IgD-negative memory B cell (primary cell): ENCODE results near the gene BSPRY. TPM values are rescaled to one million over a fixed set of nuclear protein-coding genes. Genes with fewer than 3 reads are reported as not detected.
"Not testable (repeated sequence)": the region's sequence is repeated elsewhere in the genome, so short reads cannot be mapped to it uniquely, and the experiment has no call there.

Experiments used
- H3K27ac Mint-ChIP-seq, 3 donors: one replicate each; pipeline ENCODE4 v1.8.0; 2020 to 2022; ENCODE audit warnings: mild to moderate bottlenecking in 3 of 3, mixed read lengths in 3 of 3, moderate library complexity in 1 of 3
- H3K27me3 Mint-ChIP-seq: one replicate; pipeline ENCODE4 v1.8.0; 2021; ENCODE audit warnings: mixed read lengths
- H3K36me3 Mint-ChIP-seq: one replicate; pipeline ENCODE4 v1.8.0; 2020; ENCODE audit warnings: mild to moderate bottlenecking, mixed read lengths
- H3K4me1 Mint-ChIP-seq, 3 donors: one replicate each; pipeline ENCODE4 v1.8.0; 2020 to 2022; ENCODE audit warnings: mixed read lengths in 3 of 3, mild to moderate bottlenecking in 1 of 3
- H3K4me3 Mint-ChIP-seq, 4 donors: one replicate each; pipeline ENCODE4 v1.8.0; 2020 to 2022; ENCODE audit warnings: mild to moderate bottlenecking in 4 of 4, mixed read lengths in 4 of 4, moderate library complexity in 3 of 4
- H3K9me3 Mint-ChIP-seq, 3 donors: one replicate each; pipeline ENCODE4 v1.8.0; 2020 to 2021; ENCODE audit warnings: mixed read lengths in 3 of 3, mild to moderate bottlenecking in 1 of 3
- polyA plus RNA-seq: library from polyadenylated mRNA; unstranded; fragments of 300-500 nt; fragmentation: Illumina TruSeq; gene quantifications from one replicate; pipeline ENCODE4 v1.2.3, GENCODE V29; 2021

Gene BSPRY
- polyA plus RNA-seq, 1 donor from 2014 or later: 1.3 TPM

- peak overlapping the region in 1 of 3 donors; percentile 15 for H3K27ac Mint-ChIP-seq
- H3K9me3 Mint-ChIP-seq: no peaks in the 10 kb centered on the region
- no peak overlapping the region for H3K4me3 Mint-ChIP-seq
- peaks cover 9 to 11% (median 10%) of the 10 kb centered on the region in 3 donors for H3K4me1 Mint-ChIP-seq
- H3K36me3 Mint-ChIP-seq: no peaks in the 10 kb centered on the region
- H3K27me3 Mint-ChIP-seq: no peaks in the 10 kb centered on the region
Measured at GRCh38 chr9:113372059-113372458, 22.7 kb downstream of the BSPRY start.

GRCh38 chr9:113373256-113373655 is 23.9 kb downstream of the BSPRY start:
- H3K9me3 Mint-ChIP-seq: no peaks in the 10 kb centered on the region
- peak overlapping the region in 1 of 4 donors; percentile 32 for H3K4me3 Mint-ChIP-seq
- no peaks in the 10 kb centered on the region for H3K36me3 Mint-ChIP-seq
- H3K4me1 Mint-ChIP-seq: peaks cover 9 to 11% (median 10%) of the 10 kb centered on the region in 3 donors
- H3K27ac Mint-ChIP-seq: no peak overlapping the region
- no peaks in the 10 kb centered on the region for H3K27me3 Mint-ChIP-seq

- H3K36me3 Mint-ChIP-seq: no peaks in the 10 kb centered on the region
- no peaks in the 10 kb centered on the region for H3K27me3 Mint-ChIP-seq
- H3K4me3 Mint-ChIP-seq: peak overlapping the region in 1 of 4 donors; percentile 91
- H3K27ac Mint-ChIP-seq: no peak overlapping the region
- peaks cover 9 to 11% (median 10%) of the 10 kb centered on the region in 3 donors for H3K4me1 Mint-ChIP-seq
- no peaks in the 10 kb centered on the region for H3K9me3 Mint-ChIP-seq
Measured at GRCh38 chr9:113373676-113374392, 24.5 kb downstream of the BSPRY start.

GRCh38 chr9:113375057-113376023 is 26.0 kb downstream of the BSPRY start:
- Mint-ChIP-seq H3K36me3 (no peaks in the 10 kb centered on the region), H3K9me3 (no peaks in the 10 kb centered on the region), H3K27me3 (no peaks in the 10 kb centered on the region), H3K4me3 (peak overlapping the region; percentile 86 to 95 (median 92)), H3K27ac (peak overlapping the region; percentile 34 to 89 (median 72)), H3K4me1 (peaks cover 9 to 15% (median 10%) of the 10 kb centered on the region in 3 donors)

GRCh38 chr9:113376634-113377567 is 27.6 kb downstream of the BSPRY start, which contains the start of gene HDHD3:
TSS of gene HDHD3 (minus strand) at chr9:113376986. CDS start at chr9:113374354, 2,632 bp downstream.
- Mint-ChIP-seq H3K4me1 (peaks cover 14 to 21% (median 16%) of the 10 kb centered on the region in 3 donors), H3K9me3 (no peaks in the 10 kb centered on the region), H3K36me3 (no peaks in the 10 kb centered on the region), H3K4me3 (peak within 1 kb of the TSS; percentile 86 to 97 (median 93)), H3K27me3 (no peaks in the 10 kb centered on the region), H3K27ac (peak within 1 kb of the TSS; percentile 72 to 89 (median 83))

- not testable (repeated sequence) for H3K9me3 Mint-ChIP-seq, H3K36me3 Mint-ChIP-seq, H3K27me3 Mint-ChIP-seq
- Mint-ChIP-seq H3K4me1 (peaks cover 10 to 24% (median 18%) of the 10 kb centered on the region in 3 donors), H3K27ac (peak overlapping the region in 2 of 3 donors; percentile 22 to 34), H3K4me3 (peak overlapping the region; percentile 26 to 80 (median 53))
Measured at GRCh38 chr9:113379094-113379828, 29.9 kb downstream of the BSPRY start.

- H3K9me3 Mint-ChIP-seq, H3K27me3 Mint-ChIP-seq, H3K36me3 Mint-ChIP-seq: not testable (repeated sequence)
- Mint-ChIP-seq H3K4me3 (peak overlapping the region in 1 of 4 donors; percentile 50), H3K4me1 (peaks cover 10 to 20% (median 18%) of the 10 kb centered on the region in 3 donors), H3K27ac (peak overlapping the region in 2 of 3 donors; percentile 22 to 93)
Measured at GRCh38 chr9:113379829-113380210, 30.5 kb downstream of the BSPRY start.

GRCh38 chr9:113380869-113381378 is 31.6 kb downstream of the BSPRY start:
- H3K27ac Mint-ChIP-seq: peak overlapping the region; percentile 25 to 93 (median 54)
- no peaks in the 10 kb centered on the region for H3K27me3 Mint-ChIP-seq
- H3K9me3 Mint-ChIP-seq: no peaks in the 10 kb centered on the region
- H3K4me1 Mint-ChIP-seq: peaks cover 5 to 15% (median 9%) of the 10 kb centered on the region in 3 donors
- peak overlapping the region in 3 of 4 donors; percentile 43 to 51 (median 46) for H3K4me3 Mint-ChIP-seq
- peaks cover 4% of the 10 kb centered on the region for H3K36me3 Mint-ChIP-seq

GRCh38 chr9:113381441-113381840 is 32.1 kb downstream of the BSPRY start:
- Mint-ChIP-seq H3K27ac (peak overlapping the region in 1 of 3 donors; percentile 93), H3K4me1 (peaks cover 5 to 15% (median 9%) of the 10 kb centered on the region in 3 donors), H3K4me3 (peak overlapping the region in 1 of 4 donors; percentile 39)
- not testable (repeated sequence) for H3K36me3 Mint-ChIP-seq, H3K9me3 Mint-ChIP-seq, H3K27me3 Mint-ChIP-seq

GRCh38 chr9:113381909-113382411 is 32.6 kb downstream of the BSPRY start:
- H3K4me1 Mint-ChIP-seq: peaks cover 7 to 15% (median 9%) of the 10 kb centered on the region in 3 donors
- peak overlapping the region in 1 of 3 donors; percentile 93 for H3K27ac Mint-ChIP-seq
- H3K9me3 Mint-ChIP-seq: no peaks in the 10 kb centered on the region
- H3K27me3 Mint-ChIP-seq: no peaks in the 10 kb centered on the region
- H3K36me3 Mint-ChIP-seq: peaks cover 5% of the 10 kb centered on the region
- H3K4me3 Mint-ChIP-seq: peak overlapping the region in 1 of 4 donors; percentile 5

GRCh38 chr9:113386571-113387393 is 37.4 kb downstream of the BSPRY start:
- H3K9me3 Mint-ChIP-seq: no peaks in the 10 kb centered on the region
- H3K27me3 Mint-ChIP-seq: no peaks in the 10 kb centered on the region
- peaks cover 2 to 5% (median 2%) of the 10 kb centered on the region in 3 donors for H3K4me1 Mint-ChIP-seq
- no peak overlapping the region for H3K4me3 Mint-ChIP-seq
- H3K36me3 Mint-ChIP-seq: peaks cover 7% of the 10 kb centered on the region
- no peak overlapping the region for H3K27ac Mint-ChIP-seq

- H3K36me3 Mint-ChIP-seq: peaks cover 9% of the 10 kb centered on the region
- H3K27ac Mint-ChIP-seq: no peak overlapping the region
- no peak overlapping the region for H3K4me3 Mint-ChIP-seq
- no peaks in the 10 kb centered on the region for H3K9me3 Mint-ChIP-seq
- no peaks in the 10 kb centered on the region for H3K27me3 Mint-ChIP-seq
- H3K4me1 Mint-ChIP-seq: peaks cover 0 to 2% (median 0%) of the 10 kb centered on the region in 3 donors
Measured at GRCh38 chr9:113387560-113388230, 38.4 kb downstream of the BSPRY start.
